Hematopoietic multipotent progenitor cell treated with erythropoietin and hydrocortisone succinate and interleukin-3 and kit ligand, for 15 days (in vitro differentiated cells): ENCODE measurements around the gene GNA12.

Source experiments
- DNase-seq: peaks from one replicate; pipeline ENCODE4 v3.0.0-alpha.2; 2015; ENCODE audit warnings: low spot score

The GNA12 gene, protein sequence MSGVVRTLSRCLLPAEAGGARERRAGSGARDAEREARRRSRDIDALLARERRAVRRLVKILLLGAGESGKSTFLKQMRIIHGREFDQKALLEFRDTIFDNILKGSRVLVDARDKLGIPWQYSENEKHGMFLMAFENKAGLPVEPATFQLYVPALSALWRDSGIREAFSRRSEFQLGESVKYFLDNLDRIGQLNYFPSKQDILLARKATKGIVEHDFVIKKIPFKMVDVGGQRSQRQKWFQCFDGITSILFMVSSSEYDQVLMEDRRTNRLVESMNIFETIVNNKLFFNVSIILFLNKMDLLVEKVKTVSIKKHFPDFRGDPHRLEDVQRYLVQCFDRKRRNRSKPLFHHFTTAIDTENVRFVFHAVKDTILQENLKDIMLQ

DNA sequence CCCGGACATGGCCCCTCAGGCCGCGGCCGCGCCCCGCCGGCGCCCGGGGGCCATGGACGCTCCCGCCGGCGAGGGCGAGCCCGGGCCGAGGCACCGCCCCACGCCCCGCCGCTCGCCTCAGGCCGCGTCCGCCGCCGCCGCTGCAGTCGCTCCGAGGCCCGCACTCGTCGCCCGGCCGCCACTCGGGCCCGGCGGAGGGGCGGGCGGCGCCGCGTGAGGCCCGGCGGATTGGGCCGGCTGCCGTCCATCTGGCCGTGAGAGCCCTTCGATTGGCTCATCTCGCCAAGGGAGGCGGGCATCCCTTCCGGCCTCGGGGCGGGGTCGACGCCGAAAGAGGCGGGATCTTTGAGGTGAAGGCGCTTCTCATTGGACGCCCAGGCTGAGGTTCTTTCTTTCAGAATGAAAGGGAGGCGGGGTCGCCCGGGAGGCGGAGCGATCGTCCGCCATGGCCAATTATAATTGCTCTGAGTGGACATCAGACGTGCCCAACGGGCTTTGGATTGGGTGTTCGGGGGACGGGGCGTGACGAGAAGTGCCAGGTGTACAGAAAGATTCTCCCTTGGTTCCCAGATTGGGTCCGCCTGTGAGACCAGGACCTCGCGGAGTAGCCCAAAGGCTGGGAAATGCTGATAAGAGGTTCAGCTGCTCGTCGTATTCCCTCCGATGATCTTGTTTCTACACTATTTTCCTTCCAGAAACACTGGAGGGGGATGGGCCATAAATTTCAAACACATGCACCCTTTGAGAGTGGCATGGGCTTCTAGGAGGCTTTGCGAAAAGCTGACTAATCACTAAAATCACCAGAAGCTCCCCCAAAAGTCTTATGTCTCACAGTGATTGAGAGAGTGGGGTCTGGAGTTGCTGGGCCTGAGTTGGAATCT is at the start of gene GNA12:
GNA12 (minus strand) TSS at position 156 of the 881 bp plus-strand sequence; CDS start at position 9, 147 bp downstream.
- DNase-seq: peak; percentile 99

DNA sequence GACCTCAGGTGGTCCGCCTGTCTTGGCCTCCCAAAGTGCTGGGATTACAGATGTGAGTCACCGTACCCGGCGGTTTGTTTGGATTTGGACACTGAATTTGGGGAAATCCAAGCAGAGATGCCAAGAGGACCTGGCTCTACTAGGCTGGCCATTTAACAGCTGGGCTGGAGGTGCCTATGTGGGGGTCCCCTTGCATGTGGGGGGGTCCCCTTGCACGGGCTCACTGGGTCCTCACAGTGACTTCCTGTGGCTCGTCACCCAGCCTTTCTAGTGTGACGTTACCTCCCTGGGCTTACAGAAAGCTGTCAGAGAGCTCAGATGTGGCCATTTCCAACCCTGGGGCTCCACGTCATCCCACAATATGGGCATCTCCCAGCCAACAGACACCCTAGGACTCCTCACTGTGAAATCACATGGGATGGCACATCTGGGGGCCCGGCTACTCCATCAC is 49.3 kb upstream of the GNA12 start:
- no peak for DNase-seq

DNA sequence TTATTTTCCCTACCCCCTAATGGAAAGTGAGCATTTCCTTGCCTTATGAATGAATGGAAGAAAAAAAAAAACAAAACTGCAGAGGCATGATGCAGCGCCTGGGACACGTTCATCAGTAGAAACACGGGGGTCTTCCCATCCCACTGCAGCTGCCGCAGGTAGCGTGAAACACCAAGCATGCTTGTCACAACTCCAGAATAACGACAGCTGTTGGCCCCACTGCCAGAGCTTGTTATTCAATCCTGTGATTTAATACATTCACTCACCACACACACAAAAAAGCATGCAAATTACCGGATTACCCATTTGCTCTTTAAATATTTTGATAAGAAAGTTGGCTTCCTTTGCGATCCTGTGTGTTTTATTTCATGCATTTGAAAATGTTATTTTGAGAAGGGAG is 48.4 kb upstream of the GNA12 start:
- DNase-seq: no peak

DNA sequence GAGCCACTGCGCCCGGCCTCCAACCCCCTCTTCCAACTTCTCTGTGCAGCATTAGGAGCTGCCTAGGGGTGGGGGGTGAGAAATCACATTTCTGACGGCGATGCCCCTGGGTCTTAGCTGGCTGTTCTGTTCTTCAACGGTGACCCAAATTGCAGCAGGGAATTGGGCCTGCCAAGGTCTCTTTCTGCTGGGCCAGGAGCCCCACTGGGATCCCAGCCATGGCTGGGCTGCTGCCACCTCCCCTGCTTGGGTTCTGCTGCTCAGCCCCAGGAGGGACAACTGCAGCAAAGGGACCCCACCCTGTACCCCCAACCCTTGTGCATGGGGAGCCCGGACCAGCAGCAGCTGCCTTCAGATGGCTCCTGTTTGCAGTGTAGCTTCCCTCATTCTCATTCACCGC is 43.7 kb upstream of the GNA12 start:
- no peak for DNase-seq

DNA sequence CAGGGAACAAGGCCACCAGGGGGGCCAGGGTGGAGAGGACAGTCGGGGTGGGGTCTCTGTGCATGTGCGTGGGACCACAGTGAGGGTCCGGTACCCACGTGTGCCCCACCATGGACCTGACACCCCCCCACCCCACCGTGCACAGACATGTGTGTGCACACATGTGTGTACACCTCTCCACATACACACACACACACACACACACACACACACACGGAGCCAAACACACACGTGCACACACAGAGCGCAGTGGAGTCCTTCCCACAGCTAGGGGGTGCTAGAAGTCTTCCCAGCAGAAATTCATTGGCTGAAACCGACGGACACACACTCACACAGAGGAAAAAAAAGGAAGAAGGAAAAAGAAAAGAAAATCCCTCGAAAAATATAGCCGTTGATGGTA is 42.8 kb upstream of the GNA12 start:
- DNase-seq: peak; percentile 35

DNA sequence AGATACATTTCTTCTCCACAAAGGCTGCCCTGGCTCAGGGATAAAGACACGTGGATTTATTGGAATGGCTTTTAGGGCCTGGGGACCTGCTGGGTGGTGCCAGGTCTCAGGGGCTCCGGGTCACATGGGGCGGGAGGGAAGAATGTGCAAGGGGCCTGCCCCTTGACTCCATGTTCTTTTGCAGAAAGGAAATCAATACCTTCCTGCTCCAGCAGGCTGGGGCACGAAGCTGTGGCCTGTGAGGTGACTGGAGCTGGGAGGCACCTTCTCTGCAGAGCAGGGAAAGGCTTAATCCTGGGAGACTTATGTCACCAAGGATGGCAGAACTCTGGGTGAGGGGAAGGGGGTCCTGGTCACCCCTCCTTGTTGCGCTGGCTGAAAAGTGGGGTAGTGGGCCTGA is 42.3 kb upstream of the GNA12 start:
- no peak for DNase-seq

DNA sequence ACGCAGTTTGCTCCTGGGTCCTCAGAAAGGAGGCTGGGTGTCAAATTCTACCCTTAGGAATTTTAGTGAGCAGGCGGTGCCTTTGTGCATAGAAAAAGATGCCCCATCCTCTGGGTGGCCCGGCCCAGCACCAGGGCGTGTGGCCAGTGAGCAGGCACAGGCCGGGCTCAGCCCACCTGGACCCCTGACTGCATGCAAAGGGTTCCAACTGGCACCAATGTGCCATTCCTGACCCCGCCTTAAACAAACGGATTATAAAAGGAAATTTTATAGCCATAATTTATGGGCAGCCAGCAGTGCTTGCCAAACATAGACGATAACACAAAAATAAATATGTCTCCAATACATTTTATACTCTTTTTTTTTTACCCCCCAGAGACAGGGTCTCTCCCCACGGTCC is 40.1 kb upstream of the GNA12 start:
- DNase-seq: no peak

DNA sequence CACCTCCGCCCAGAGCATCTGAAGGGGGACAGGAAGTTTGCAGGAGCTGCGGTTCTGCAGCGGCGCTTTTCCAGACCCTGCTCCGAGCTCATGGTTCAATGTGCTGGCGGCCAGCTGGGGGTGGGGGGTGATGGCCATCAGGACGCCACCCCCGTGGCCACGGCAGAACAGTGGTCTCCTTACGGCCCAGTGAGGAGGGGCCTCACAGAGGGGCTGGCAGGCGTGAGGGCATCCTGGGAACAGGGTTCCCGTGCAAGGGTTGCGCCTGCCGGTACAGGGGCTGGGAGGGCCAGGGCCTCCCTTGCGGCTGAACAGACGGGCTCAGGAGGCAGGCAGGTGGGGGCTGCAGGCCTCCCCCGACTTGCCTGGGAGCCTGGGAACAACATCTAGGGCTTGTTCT is 39.0 kb upstream of the GNA12 start:
- DNase-seq: no peak

DNA sequence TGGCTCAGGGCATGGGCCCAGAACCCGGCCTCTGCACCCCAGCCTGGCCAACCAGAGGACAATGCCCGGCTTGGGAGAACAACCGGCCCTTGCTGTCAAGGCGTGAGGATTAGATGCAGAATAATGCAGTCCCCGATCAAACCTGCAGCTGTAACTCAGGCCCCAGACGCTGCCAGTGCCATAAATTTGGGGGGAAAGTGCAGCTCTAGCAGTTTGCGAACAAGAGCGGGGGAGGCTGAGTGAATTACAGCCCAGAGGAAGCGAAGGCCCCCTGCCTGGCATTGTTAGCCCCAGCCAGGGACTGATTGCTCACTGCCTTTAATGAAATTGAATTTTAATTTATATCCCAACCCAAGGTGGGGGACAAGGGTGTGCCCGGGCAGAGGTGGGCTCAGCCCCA is 38.0 kb upstream of the GNA12 start:
- DNase-seq: no peak

DNA sequence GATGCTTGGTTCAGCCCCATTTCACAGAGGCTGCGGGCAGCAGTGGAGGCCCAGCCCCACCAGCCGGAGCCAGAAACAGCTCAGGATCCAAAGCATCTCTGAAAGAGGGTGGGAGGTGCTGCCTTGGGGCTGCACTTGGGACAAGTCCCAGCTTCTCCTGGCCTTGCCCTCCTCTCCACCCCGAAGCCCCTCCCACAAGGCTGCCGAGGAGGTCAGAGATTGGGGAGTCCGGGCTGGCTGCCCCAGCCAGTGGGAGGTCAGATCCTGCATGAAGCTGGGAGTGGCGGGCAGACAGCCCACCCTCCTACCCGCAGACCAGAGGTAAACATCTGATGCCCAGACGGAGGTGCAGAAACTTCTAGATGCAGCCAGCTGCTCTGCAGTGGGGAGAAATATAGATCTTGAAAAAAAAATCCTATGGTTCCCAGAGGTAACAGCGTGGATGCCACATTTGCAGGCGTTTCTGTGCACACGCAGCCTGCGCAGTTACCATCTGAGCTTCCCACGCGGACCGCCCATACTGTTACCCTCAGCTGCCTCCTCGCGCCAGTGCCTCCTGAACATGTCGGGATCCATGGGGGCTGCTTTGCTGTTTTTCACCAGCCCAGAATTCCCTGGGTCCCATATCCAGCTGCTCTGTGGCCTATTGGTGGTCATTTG is 36.9 kb upstream of the GNA12 start:
- no peak for DNase-seq

DNA sequence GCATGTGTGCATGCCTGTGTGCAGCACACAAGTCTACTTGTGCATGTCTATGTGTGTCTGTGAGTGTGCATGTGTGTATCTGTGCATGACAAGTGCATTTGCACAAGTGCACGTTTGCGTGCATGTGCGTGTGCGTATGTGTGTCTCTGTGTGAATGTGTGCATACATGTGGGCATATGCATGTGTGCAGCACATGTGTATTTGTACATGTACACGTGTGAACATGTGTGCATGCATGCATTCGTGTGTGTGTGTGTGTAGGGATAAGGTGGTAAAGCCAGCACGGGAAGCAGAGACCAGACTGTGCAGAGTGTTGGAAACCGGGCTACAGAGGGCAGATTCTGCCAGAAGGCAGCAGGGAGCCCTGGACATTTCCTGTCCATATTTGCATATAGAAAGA is 35.9 kb upstream of the GNA12 start:
- no peak for DNase-seq

DNA sequence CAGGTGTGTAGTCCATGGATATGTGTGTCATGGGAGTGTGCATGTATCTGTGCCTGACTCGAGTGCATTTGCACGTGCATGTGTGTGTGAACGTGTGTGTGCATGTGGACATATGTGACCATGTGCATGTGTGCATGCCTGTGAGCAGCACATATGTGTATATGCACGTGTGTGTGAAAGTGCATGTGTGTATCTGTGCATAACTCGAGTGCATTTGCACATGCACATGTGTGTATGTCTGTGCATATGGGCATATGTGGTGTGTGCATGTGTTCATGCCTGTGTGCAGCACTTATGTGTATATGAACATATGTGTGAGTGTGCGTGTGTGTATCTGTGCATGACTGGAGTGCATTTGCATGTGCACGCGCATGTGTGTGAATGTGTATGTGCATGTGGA is 35.2 kb upstream of the GNA12 start:
- no peak for DNase-seq

DNA sequence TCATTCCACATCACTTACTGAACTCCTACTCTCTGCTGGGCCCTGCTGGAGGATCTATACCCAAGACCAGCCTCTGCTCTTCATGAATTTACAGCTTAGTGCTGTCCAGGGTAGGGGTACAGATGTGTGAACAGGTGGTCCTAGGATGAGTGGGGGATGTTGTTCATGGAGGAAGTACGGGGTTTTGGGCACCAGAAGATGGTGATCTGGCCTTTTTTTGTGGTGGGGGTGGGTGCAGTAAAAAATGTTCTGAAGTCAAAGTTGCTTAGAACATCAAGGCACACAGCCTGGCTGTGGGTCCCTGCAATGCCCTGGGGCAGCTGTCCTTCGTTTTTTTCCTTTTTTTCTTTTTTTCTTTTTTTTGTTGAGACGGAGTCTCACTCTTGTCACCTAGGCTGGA is 34.2 kb upstream of the GNA12 start:
- no peak for DNase-seq

DNA sequence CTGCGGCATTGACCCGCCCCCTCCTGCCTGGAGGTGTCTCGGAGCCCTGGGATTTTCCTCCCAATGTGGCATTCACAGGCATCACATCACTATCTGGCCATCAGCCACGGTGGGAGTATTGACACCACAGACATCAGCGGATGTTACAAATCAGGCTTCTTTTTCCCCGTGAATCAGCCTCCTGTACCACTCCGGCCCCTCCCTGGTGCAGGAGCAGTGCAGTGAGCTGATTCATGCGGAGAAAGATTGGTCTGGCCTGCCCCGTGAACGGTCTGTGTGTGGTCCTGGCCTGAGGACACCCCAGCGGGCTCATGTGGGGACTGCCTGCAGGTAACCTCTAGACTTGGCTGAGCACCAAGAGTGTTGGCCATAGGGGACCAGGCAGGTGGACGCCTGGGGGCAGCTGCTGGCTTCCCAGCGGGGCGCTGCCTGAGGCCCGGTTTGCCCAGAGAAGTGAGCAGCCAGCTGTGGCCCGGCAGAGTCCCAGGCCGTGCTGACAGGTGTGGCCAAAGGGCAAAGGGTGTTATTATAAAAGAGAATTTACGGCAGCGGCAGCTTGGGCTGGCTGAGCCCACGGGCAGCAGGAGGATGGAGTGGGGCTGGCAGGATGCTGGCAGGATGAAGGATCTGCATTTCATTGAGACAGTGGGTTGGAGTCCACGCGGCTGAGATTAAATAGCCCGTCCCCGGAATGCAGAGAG is 32.1 kb upstream of the GNA12 start:
- no peak for DNase-seq

DNA sequence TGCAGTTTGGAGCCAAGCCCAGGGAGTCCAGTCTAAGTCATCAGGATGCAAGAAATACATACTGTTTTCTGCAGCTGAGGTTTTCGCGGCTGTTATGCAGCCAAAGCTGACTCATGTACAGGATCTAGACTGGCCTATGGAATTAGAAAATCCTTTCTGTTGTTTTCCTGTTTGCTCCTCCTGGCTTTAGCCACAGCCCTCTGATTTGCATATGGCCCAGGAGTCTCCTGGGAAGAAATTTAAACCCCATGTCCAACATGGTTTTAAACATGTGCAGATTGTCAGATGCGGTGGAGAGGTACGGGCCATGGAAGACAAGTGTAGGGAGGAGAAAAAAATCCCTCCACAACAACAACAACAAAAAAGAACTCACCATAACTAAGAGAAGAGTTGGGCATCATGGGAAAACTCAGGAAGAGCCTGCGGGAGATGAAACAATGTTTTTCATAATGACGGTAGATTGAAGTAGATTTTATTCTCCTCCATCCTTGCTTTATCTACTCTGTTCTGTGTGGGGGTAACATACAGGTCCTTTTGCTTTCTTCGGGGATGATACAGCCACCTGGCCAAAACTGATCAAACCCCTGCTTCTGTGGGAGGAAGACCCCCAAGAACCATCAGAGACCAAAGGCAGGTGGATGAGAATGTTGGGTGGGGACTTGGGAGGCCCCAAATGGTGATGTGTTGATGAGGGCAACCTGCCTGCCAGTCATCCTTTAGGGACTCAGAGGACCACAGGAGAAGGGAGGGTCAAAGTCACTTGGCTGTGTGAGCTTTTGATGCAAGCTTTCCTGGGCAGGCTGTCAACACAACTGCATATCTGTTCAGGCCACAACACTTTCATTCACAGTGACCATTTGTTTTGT is 29.8 kb upstream of the GNA12 start:
- no peak for DNase-seq

DNA sequence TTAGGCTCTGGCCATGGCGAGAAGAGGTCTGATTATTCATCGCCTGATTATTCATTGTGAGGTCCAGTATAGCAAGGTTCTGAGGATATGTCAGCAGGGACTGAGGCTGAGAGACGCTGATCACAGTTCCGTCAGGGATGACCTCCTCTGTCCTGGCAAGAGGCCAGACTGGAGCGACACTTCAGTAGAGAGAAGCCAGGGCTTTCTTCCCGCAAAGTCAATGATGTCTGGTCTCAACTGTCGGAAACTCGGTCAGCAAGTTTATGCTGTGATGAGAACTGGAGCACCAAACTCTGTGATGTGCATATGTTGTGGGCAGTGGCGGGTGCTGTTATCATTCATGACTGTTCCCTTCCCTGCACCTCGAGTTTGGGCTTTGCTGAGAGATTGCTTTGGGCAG is 29.0 kb upstream of the GNA12 start:
- no peak for DNase-seq

DNA sequence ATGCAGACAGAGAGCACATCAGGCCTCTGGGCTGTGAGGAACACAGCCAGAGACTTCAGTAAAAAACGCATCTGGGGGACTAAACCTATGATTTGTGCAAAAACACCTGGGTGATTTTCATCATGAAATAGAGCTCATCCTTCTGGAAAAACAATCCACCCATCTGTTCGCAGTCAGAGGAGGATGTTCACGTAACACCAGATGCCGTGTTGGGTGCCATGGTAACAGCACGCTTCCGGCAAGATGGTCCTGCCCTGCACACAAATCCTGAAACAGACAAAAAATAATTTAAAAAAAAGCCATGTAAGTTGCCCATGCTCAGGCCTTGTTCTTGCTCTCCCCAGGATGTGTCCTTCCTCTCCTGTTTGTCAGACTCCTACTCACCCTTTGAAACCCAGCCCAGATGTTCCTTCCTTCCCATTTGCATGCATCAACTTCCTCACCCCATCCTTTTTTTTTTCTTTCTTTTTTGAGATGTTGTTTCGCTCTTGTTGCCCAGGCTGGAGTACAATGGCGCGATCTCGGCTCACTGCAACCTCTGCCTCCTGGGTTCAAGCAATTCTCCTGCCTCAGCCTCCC is 28.3 kb upstream of the GNA12 start:
- DNase-seq: no peak

DNA sequence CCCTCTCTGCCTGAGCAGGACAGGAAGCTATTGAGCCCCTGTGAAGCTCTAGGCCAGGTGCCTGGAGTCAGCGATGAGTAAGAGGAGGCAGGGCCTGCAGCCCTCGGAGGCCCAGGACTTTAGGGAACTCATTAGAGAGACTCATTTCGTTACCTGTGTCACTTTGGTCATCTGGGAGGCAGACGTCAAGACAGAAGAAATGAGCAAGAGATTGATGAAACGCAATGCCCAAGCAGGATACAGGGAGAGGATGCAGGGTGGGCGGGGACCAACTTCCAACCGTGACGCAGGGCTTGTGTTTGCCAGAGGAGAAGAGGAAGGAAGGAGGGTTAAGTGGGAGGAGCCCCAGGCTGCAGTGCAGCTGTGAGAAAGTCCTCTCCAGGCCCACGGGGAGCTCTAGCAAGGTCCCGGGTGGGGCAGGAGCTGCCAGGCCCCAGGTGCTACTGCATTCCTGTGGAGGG is 26.4 kb upstream of the GNA12 start:
- DNase-seq: no peak

DNA sequence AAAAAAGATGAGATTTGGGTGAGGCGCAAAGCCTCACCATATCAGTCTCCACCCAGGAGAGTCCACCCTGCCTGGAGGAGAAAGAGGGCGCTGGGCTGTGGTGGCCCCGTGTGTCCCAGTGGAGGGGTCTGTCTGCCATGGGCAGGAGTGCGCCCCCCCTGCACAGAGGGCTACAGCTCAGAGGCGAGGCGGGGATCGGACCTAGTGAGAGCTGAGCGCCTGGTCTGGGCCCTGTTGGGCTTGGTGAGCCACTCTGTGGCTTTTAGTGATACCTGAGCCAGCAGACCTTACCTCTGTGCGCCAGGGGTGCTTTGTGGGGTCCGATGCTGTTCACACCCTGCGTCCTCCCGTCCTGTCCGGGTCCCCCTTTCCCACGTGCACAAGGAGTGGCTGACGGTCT is 25.9 kb upstream of the GNA12 start:
- no peak for DNase-seq

DNA sequence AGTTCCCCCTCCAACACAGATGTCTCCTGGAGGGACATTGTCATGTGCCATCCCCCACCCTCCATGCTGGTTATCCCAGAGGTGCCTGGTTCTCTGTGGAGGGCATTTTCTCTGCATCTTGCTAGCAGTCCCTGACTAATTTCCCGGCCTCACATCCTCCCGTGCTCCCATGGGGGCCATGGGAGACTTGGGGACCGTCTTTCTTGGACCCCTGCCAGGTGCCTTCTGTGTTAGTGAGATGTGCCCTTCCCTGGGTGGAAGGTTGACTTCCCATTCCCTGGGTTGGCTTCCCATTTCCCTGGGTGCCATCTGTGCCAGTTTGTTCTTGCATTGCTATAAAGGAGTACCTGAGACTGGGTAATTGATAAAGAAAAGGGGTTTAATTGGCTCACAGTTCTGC is 22.5 kb upstream of the GNA12 start:
- no peak for DNase-seq
